Skin epidermis (tissue), 12 donors: ENCODE measurements around the gene COL8A1.
"Not testable (repeated sequence)": the region's sequence is repeated elsewhere in the genome, so short reads cannot be mapped to it uniquely, and the experiment has no call there.

Experiments
- H3K27ac ChIP-seq, 21 experiments: fragments of 200-600 bp; sonication (generic) in 11 of 21; one replicate each; pipeline ENCODE4 v1.5.0; 2020; ENCODE audit warnings: mild to moderate bottlenecking in 3 of 21, inconsistent platforms in 2 of 21, moderate library complexity in 2 of 21
- H3K4me3 ChIP-seq, 7 experiments: fragments of 200-600 bp; sonication (generic) in 2 of 7; one replicate each; pipeline ENCODE4 v1.5.0; 2020; ENCODE audit warnings: inconsistent platforms in 2 of 7, mild to moderate bottlenecking in 2 of 7, moderate library complexity in 1 of 7

COL8A1 gene

DNA sequence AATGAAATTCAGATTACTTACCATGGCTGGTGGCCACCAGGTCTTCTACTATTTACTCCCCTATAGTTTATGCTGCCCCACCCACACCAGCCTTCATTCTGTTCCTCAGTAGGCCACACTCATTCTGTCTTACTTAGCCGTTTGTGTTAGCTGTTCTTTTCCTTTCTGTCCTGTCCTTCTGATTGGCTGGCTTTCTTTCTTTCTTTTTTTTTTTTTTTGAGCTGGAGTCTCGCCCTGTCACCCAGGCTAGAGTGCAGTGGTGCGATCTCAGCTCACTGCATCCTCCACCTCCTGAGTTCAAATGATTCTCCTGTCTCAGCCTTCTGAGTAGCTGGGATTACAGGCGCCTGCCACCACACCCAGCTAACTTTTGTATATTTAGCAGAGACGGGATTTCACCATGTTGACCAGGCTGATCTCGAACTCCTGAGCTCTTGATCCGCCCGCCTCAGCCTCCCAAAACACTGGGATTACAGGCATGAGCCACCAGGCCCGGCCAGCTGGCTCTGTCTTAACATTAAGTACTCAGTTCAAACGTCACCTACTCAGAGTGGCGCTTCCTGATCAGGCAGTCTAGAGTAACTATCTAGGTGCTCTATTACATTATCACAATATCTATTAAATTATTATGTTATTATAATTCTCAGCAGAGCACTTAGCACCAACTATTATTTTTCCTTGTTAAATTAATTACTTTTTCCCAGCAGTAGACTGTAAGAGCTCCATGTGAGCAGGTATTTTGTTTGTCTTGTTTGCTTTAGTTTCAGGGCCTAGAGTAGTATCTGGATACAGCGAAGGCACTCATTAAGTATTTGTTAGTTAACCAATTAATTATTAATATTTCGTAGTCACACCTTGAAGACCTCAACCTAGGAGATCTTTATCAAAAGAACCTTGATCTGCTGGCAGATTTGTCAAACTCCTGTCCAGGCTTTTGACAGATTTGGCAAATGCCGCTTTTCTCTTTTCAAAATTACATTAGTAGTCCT is 185.6 kb downstream of the COL8A1 start:
- Histone ChIP-seq H3K4me3 (no peak overlapping the region), H3K27ac (no peak overlapping the region)

DNA sequence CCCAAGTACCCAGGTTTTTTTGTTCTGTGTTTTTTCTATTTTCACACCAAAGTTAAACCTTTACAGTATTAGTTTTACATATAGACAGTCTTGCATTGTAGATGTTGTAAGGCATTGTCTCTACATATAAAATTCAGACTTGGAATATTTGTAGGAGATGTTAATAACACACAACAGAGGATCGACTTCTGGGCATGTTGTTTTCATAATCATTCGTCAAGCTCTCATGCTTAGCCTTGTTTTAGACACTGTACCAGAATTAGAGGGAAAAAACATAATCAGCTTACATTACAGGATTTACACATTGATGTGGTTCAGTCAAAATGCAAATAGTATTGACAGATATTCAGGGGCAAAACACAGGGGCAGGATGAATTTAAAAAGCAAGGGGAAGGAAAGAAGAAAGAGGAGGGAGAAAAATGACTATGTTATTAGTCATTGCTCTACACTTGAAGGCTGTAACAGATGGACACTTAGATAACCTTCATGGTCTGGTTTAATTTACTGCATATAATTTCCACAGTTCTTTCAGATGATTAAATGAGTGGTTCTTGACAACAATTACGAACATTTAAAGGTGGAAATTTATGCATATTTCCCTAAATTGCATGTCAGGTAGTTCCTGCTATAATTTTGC is 186.7 kb downstream of the COL8A1 start:
- Histone ChIP-seq H3K27ac (peak overlapping the region in 1 of 21 experiments; percentile 17), H3K4me3 (no peak overlapping the region)

DNA sequence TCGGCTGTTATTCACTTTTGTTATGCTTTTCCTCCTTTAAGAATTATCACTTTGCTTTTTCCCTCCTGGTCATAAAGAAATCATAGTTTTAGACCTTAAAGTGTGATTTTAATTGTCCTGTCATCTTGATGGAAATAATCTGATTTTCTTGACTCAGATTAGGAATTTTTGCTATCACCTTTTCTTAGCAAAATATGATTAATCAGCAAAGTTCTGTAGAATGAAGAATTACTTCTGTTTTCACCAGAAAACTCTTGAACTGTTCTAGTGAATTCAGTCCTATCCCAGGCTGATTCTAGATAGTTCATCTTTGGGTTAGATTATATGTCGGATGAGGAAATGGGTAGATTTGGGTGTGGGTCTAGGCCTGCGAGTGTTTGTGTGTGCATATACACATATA is 191.4 kb downstream of the COL8A1 start:
- Histone ChIP-seq H3K27ac (no peak overlapping the region), H3K4me3 (no peak overlapping the region)

DNA sequence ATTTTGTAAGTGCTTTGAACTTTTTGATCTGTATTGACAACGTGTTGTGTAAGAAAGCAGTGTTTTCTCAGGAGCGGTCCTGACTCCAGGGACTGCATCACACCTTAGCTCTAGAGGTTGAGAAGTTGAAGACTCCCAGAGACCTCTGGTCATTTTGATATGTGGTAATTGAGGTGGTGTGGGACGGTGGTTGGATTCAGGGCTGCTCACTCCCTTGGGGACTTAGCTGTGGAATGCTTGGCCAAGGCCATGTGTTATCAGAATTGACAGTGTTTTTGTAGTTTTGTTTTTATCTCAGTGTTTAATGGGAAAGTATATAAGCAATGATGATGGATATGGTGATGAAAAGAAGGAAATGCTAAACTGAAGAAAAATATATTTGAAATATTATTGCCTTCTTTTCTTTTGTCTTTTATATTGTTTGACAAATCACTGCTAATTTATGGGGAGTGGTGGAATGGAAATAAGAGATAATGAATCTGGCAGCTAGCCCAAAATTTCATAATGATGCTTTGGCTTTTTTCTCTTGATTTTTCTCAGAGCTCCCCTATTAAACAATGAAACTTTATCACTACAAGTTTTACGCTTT is 195.3 kb downstream of the COL8A1 start:
- H3K27ac ChIP-seq, result peak overlapping the region in 4 of 21 experiments; percentile 11 to 28 (median 27)
- H3K4me3 ChIP-seq, result no peak overlapping the region

DNA sequence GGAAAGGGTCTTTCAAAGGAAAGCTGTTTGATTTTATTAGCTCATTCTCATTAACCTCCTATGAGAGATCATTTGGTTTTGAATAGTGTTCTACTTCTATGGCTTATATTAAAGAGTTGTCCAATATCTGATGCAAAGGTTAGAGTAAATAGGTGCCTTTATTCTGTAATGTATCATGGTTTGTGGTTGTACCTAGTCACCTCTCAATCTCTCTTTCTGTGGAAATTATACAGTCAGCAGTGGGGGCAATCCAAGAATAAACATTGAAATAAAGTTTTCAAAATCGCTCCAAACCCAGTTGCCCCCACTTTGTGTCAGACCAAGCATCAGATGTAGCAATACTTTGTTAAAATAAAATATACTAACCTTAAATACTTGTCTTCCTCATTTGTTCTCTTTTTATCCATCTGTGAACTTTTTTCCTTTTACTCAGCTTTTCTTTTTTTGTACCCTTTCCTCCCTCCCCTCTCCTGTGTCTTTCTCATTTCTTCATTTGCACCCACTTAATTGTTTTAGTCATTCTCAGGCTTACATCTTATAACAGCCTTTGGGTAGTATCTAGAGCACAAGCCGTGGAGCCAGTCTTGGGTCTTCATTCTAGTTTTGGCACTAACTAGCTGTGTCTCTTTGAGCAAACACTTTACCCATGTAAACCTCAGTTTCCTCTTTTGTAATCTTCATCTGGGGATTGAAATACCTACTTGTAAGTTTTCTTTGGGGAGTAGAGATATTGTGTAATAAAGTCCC is 196.0 kb downstream of the COL8A1 start:
- Histone ChIP-seq H3K4me3 (no peak overlapping the region), H3K27ac (no peak overlapping the region)

DNA sequence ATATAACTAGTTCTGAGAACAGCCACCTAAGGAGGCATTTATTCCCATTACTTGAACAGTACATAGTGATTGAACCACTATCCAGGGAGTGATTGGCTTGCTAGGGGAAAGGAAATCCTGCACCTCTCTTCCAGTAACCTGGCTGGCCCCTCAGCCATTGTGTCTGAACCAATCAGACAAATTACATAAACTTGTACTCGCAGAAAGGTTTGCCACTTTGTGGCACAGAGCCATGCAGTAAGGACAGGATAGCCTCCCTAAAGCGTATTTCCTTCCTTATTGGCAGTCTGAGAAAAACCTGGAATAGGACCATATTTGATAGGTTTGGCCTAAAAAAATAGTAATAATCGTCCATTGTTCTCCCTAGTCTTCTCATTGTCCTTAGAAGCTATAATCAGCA is 198.3 kb downstream of the COL8A1 start:
- peak overlapping the region in 1 of 21 experiments; percentile 3 for H3K27ac ChIP-seq
- H3K4me3 ChIP-seq, result no peak overlapping the region

DNA sequence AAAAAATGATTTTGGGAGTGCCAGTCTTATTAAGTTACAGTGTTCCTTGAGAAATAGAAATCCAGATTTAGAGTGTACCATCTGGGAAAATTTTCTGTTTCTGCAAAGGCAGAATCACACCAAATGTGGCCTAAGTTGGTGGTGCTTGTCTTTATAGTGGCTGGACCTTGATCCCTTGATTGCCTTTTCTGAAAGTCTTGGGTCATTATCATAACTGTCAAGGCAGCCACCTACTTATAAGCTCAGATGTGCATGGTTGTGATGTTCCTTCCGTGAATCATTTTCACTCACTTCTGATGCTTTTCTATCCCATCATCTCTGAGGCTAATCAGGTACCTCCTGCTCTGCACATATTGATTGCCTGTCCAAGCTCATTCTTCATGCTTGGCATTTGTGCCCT is 199.3 kb downstream of the COL8A1 start:
- H3K27ac ChIP-seq, result no peak overlapping the region
- no peak overlapping the region for H3K4me3 ChIP-seq

DNA sequence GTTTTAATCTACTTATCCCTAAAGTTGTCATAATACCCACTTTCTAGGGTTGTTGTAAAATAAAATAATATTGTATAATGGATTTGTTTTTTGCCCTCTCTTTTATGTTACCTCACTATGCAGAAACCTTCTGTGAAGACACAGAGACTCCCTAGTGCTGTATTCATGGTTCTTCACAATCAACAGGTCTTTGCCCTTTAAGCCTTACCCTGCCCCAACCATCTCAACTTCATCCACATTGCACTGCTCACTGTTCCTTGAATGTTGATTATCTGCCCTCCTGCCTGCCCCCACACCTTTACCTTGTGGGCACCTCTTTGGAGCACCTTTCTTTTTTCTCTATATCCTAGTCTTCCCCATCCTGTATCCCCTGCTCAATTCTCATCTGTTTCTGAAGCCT is 200.4 kb downstream of the COL8A1 start:
- Histone ChIP-seq H3K4me3 (no peak overlapping the region), H3K27ac (no peak overlapping the region)

DNA sequence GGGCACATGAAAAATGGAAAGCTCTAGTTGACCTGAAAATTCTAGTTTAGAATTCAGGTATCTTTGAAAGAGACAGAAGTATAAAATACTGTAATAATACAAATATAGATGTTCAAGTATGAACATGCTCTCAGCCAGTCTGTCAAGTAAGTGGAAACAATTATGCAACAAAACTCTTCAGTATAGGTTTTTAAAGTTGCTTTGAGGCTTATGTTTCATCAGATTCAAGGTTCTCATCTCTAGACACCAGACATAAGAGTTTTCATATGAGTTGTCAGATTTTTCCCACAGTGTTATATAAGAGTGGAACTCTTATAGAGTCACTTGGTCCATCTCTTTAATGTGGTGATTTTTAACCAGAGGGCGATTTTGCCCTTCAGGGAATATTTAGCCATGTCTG is 201.2 kb downstream of the COL8A1 start:
- H3K27ac ChIP-seq, result no peak overlapping the region
- no peak overlapping the region for H3K4me3 ChIP-seq

DNA sequence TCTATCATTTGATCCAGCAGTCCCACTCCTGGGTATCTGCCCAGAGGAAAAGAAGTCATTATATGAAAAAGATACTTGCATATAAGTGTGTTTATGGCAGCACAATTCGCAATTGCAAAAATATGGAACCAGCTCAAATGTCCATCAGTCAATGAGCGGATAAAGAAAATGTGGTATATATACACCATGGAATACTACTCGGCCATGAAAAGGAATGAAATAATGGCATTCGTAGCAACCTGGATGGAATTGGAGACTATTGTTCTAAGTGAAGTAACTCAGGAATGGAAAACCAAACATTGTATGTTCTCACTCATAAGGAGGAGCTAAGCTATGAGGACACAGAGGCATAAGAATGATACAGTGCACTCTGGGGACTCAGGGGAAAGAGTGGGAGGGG is 203.6 kb downstream of the COL8A1 start:
- not testable (repeated sequence) for H3K4me3 ChIP-seq
- peak overlapping the region in 1 of 21 experiments; percentile 84 for H3K27ac ChIP-seq

DNA sequence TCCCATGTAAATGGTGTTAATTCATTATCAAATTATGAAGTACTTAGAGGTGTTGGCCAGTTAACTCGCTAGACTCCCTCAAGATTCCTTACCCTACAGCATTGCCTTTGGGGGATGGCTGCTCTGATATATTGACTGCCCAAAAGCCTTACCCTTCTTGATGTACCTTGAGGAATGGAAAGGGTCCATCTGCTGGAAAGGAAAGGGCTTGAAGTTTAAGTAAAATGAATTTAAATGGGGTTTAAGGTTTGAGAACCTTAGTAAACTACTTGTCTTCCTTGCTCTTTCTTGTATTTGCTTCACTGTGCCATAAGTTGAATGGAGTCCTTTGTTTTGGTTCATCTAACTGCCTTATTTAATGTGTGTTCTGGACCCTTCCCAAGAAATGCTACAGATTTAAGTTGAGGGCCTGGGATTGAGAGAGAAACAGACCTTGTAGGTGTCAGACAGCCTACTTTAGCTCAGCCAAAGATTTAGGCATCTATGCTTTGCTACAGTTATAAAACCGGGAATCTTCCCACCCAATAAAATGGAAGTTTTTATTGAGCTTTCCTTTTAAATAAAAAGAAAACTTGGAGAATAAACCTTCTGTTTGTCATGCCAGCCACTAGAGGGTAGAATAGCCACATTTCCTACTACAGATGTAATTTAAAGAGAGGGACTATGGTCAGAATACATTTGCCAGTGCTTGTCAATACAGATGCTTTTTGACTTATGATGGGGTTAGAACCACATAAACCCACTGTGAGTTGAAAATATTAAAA is 204.6 kb downstream of the COL8A1 start:
- no peak overlapping the region for H3K4me3 ChIP-seq
- peak overlapping the region in 14 of 21 experiments; percentile 15 to 84 (median 52) for H3K27ac ChIP-seq

DNA sequence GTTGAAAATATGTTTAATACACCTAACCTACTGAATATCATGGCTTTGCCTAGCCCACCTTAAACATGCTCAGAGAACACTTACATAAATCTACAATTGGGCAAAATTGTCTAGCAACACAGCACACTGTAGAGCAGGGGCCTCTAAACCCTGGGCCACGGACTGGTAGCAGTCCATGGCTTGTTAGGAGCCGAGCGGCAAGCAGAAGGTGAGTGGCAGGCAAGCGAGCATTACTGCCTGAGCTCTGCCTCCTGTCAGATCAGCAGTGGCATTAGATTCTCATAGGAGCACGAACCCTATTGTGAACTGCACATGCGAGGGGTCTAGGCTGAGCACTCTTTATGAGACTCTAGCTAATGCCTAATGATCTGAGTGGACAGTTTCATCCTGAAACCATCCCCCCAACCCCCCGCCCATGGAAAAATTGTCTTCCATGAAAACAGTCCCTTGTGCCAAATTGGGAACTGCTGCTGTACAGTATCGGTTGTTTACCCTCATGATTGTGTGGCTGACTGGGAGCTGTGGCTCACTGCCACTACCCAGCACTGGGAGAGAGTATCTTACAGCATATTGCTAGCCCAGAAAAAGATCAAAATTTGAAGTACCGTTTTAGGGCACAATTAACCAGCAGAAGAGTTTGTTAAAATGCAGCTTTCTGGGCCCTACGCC is 205.3 kb downstream of the COL8A1 start:
- Histone ChIP-seq H3K4me3 (no peak overlapping the region), H3K27ac (peak overlapping the region in 16 of 21 experiments; percentile 13 to 84 (median 52))

DNA sequence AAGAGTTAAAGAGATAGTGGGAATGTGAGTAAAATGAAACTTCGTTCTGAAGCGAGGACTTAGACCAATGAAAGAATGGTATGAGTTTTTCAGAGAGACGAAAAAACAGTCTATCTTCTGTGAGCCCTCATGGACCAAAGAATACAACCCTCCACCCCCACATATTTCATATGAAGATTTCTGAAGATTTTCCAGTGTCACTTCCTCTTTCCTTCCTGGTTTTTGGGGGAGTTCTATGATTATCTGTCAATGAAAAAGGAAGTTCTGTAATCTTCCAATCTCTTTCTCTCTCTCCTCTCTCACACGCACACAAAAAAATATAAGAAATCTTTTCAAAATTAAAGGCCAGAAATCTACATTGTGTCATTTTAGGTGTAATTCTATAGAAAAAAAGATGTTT is 206.9 kb downstream of the COL8A1 start:
- H3K4me3 ChIP-seq, result no peak overlapping the region

DNA sequence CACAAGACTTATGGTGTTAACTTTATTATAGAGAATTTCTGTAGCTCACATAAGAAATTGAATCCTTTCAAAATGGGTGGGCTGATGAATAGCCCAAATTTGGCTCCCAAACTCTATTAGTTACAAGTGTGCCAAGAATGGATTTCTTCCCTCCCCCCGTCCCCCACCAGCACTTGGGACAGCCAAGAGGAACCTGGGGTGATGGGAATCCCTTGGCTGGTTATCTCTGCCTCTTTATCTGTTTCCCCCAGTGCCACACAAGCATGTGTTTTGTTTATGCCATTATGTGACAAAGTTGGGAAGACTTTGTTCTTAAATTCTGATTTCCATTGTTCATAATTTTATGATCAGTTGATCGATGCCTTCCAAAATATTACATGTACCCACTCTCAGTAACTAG is 207.6 kb downstream of the COL8A1 start:
- peak overlapping the region in 7 of 21 experiments; percentile 37 to 84 (median 68) for H3K27ac ChIP-seq
- no peak overlapping the region for H3K4me3 ChIP-seq

More for the DNA sequence above, 206.9 kb downstream of the COL8A1 start:
- peak overlapping the region in 5 of 21 experiments; percentile 8 to 84 (median 26) for H3K27ac ChIP-seq

DNA sequence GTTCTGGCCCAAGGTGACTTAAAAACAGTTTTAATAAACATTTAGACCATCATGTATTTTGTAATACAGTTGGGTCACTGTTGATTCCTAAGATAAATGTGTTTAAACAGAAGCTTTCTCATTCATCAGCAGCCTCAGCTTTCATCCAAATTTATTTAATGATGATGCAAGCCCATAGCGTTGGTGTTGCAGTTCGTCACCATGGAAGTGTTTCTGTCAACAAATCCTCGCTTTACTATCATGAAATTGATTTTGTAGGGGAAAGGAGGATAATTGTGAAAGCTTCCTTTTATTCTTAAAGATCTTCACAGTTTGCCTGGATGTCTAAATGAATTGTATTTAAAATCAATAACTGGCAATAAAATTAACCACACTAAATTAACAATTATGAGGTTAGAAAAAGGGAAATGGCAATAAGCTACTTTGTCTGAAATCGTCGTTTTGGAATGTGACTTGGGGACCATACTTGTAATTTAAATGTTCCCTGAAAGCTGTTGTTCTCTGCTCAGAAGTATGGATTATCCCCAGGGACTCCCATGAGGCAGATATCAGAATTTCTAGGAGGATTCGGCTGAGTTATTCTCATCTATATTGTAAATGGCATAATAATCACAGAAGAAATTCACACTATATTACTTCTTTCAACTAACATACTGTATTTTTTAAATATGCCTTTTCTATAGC is 208.2 kb downstream of the COL8A1 start:
- Histone ChIP-seq H3K4me3 (no peak overlapping the region), H3K27ac (peak overlapping the region in 13 of 21 experiments; percentile 18 to 86 (median 56))

DNA sequence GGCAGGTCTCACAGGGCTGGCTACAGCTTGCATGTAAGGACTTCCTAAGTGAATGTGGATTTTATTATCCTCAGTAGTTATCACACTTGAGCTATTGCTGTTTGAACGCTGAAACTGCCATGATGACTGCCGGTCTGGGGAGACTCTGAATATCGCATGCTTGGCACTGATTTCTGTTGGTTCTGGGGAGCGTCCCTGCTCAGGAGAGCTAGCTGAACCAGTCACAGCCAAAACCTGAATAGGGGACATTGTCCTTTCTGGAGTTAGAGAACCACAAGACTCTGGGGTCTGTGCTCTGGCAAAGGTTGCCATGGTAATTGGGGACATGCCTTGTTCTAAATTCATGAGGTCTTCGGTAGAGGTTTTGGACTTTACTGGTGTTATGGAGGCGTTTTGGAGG is 210.0 kb downstream of the COL8A1 start:
- Histone ChIP-seq H3K4me3 (no peak overlapping the region), H3K27ac (no peak overlapping the region)
